ENCODE results near the gene CARD11.

The CARD11 gene

DNA sequence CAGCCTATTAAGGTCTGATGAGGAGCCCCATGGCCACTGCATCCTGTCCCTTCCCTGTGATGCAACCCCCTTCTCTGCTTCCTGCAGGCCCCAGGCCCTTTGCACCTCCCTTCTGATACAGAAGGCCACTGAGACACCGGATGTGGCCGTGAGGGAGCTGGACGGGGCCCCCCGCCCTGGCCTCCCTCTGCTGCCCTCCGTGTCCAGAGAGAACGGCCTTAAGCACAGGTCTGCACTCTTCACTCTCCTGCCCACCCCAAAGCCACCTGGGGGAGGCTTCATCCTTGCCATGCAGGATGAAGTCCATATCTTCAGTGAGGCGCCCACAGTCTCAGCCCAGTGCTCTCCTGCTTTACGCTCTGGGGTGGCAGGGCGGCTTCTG, 112.6 kb downstream of the CARD11 start:
- TF ChIP-seq POLR2A (IDR thresholded peaks at IDR 0.05; ENCODE audit: extremely low read depth, insufficient read length) = no peak
- TF ChIP-seq, protein P1, sequence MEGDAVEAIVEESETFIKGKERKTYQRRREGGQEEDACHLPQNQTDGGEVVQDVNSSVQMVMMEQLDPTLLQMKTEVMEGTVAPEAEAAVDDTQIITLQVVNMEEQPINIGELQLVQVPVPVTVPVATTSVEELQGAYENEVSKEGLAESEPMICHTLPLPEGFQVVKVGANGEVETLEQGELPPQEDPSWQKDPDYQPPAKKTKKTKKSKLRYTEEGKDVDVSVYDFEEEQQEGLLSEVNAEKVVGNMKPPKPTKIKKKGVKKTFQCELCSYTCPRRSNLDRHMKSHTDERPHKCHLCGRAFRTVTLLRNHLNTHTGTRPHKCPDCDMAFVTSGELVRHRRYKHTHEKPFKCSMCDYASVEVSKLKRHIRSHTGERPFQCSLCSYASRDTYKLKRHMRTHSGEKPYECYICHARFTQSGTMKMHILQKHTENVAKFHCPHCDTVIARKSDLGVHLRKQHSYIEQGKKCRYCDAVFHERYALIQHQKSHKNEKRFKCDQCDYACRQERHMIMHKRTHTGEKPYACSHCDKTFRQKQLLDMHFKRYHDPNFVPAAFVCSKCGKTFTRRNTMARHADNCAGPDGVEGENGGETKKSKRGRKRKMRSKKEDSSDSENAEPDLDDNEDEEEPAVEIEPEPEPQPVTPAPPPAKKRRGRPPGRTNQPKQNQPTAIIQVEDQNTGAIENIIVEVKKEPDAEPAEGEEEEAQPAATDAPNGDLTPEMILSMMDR (IDR thresholded peaks at IDR 0.05; ENCODE audit: low read depth, low read length) = no peak
- TF ChIP-seq, protein P2, sequence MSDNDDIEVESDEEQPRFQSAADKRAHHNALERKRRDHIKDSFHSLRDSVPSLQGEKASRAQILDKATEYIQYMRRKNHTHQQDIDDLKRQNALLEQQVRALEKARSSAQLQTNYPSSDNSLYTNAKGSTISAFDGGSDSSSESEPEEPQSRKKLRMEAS (IDR thresholded peaks at IDR 0.05; ENCODE audit: low read depth, low read length) = no peak
- TF ChIP-seq MYC (IDR thresholded peaks at IDR 0.05; ENCODE audit: low read depth, low read length) = no peak
- H3K4me3 ChIP-seq (ENCODE audit: low read depth, low read length) = no peak overlapping the region
- DNase-seq (ENCODE audit: low read depth) = no peak

DNA sequence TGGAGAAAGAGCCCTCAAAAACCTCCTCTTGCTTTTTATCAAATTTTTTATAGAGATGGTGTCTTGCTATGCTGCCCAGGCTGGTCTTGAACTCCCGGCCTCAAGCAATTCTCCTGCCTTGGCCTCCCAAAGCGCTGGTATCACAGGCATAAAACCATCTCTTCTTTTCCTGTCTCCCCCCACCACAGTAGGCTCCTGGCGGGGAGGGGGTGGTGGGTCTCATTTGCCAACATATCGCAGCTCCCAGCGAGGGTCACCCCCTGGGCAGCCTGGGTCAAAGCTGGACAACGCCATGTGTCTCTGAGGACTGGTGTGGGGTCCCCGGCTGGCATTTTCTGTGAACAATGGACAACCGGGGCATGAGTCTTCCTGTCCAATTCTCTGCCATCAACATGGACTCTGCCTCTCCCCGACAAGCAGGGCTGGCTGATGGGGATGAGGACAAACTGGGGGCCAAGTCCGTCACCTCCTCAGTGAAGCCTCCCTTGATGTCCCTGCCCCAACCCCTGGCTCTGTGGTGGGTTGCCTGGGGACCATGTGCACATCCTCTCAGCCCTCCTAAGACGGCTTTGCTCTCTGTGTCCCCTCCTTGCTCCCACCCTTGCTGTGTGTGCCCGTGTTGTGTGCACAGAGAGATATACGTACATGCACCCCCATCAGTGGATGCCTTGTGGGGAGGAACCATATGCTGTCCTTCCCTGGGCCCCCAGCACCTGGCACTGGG, 113.2 kb downstream of the CARD11 start:
- TF ChIP-seq, protein P1 (IDR thresholded peaks at IDR 0.05; ENCODE audit: low read depth, low read length) = no peak
- H3K4me3 ChIP-seq (ENCODE audit: low read depth, low read length) = no peak overlapping the region
- DNase-seq (ENCODE audit: low read depth) = no peak

- DNase-seq (ENCODE audit: low read depth) = no peak
Observed at GRCh38 chr7:2929321-2930201, 114.1 kb downstream of the CARD11 start.

GRCh38 chr7:2928613-2929311, 114.9 kb downstream of the CARD11 start:
- H3K4me3 ChIP-seq (ENCODE audit: low read depth, low read length) = no peak overlapping the region
- DNase-seq (ENCODE audit: low read depth) = no peak
- TF ChIP-seq MYC (IDR thresholded peaks at IDR 0.05; ENCODE audit: low read depth, low read length) (no peak), POLR2A (IDR thresholded peaks at IDR 0.05; ENCODE audit: extremely low read depth, insufficient read length) (no peak)
- TF ChIP-seq, protein P2 (IDR thresholded peaks at IDR 0.05; ENCODE audit: low read depth, low read length) = no peak
- TF ChIP-seq, protein P1 (IDR thresholded peaks at IDR 0.05; ENCODE audit: low read depth, low read length) = no peak

More at GRCh38 chr7:2929321-2930201, 114.1 kb downstream of the CARD11 start:
- no peak overlapping the region for H3K4me3 ChIP-seq (ENCODE audit: low read depth, low read length)
- no peak for TF ChIP-seq POLR2A (IDR thresholded peaks at IDR 0.05; ENCODE audit: extremely low read depth, insufficient read length)
- TF ChIP-seq, protein P2 (IDR thresholded peaks at IDR 0.05; ENCODE audit: low read depth, low read length) = no peak
- TF ChIP-seq, protein P1 (IDR thresholded peaks at IDR 0.05; ENCODE audit: low read depth, low read length) = no peak
- TF ChIP-seq MYC (IDR thresholded peaks at IDR 0.05; ENCODE audit: low read depth, low read length) = no peak

GRCh38 chr7:2928256-2928612, 115.4 kb downstream of the CARD11 start:
- TF ChIP-seq MYC (IDR thresholded peaks at IDR 0.05; ENCODE audit: low read depth, low read length) (no peak), POLR2A (IDR thresholded peaks at IDR 0.05; ENCODE audit: extremely low read depth, insufficient read length) (no peak)
- TF ChIP-seq, protein P2 (IDR thresholded peaks at IDR 0.05; ENCODE audit: low read depth, low read length) = no peak
- TF ChIP-seq, protein P1 (IDR thresholded peaks at IDR 0.05; ENCODE audit: low read depth, low read length) = no peak
- no peak overlapping the region for H3K4me3 ChIP-seq (ENCODE audit: low read depth, low read length)
- DNase-seq (ENCODE audit: low read depth) = no peak
